GF-D8 (cell line): ENCODE data around the gene NEK1.

Experiments
- DNase-seq: peaks from one replicate; lab custom pipeline; 2025; lab: John Stamatoyannopoulos, UW

Gene NEK1

DNA sequence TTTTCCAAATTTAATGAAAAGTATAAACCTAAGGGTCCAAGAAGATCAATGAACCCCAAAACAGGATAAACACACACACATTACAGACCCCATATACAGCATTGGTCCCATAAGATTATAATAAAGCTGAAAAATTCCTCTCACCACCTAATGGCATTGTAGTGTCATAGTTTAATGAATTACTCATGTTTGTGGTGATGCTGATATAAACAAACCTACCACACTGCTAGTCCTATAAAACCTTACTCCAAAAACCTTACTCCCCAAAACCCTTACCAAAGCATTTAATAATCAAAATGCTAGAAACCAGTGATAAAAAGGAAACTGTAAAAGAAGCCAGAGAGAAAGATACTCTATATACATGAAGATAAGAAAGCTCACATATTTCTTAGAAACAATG lies 193.5 kb downstream of the NEK1 start:
- DNase-seq = no peak

GRCh38 chr4:169417629-169418282 lies 194.6 kb downstream of the NEK1 start:
- DNase-seq = no peak

GRCh38 chr4:169416997-169417396 lies 195.4 kb downstream of the NEK1 start:
- no peak for DNase-seq

- no peak for DNase-seq
Observed at GRCh38 chr4:169416461-169416860, 195.9 kb downstream of the NEK1 start.

GRCh38 chr4:169414913-169415312 lies 197.5 kb downstream of the NEK1 start:
- no peak for DNase-seq

DNA sequence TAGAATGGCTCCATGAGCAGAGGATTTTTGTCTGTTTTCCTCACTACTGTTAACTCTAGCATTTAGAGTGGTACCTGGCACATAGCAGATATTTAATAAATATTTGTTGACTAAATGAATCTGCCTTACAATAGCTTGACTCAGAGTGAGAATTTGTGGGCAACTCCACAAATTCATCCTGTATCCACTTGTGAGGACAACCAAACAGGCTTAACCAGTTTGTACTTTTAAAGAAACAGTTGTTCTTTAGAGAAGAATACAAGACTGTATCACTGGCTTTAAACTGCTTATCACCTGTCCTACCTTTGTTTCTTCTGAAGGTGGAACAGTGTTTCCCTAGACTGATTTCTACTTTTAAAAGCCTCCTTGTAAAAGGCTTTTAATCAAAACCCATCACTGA lies 200.3 kb downstream of the NEK1 start:
- no peak for DNase-seq

GRCh38 chr4:169410839-169411770 lies 201.3 kb downstream of the NEK1 start:
- peak; percentile 87 for DNase-seq

- no peak for DNase-seq
Observed at GRCh38 chr4:169407217-169407845, 205.1 kb downstream of the NEK1 start.

GRCh38 chr4:169404960-169405359 lies 207.4 kb downstream of the NEK1 start:
- DNase-seq = no peak

DNA sequence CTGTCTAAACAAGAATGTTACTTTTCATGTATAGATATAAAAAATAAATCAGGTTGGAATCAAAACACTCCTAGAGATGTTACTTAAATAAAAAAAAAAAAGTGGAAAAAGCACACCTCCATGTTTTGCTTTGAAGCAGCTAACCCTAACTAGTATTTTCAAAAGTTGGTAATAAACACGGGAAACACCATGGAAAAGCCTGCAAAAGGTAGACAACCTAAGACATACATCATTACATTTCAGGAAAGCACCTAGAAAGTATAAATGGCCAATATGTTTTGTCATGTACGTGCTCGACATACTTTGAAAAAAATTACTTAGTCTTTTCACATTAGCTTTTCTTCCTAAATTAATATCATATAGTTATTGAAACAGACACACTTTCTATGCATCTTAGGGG lies 211.6 kb downstream of the NEK1 start:
- no peak for DNase-seq

- DNase-seq = no peak
Observed at GRCh38 chr4:169399976-169400767, 212.2 kb downstream of the NEK1 start.

GRCh38 chr4:169398316-169398715 lies 214.1 kb downstream of the NEK1 start:
- DNase-seq = no peak

GRCh38 chr4:169397762-169398161 lies 214.6 kb downstream of the NEK1 start:
- no peak for DNase-seq

DNA sequence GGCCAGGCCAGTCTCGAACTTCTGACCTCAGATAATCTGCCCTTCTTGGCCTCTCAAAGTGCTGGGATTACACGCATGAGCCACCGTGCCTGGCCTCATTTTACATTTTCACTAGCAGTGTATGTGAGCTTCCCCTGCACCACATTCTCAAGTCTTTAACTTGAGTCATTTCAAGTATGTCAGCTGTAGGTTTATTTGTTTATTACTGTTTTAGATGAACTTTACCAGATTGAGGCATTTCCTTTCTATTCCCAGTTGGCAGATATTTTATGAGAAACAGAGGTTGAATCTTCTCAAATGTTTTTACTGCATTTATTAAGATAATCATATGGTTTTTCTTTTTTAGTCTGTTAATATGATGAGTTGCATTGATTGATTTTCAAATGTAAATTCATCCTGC lies 227.0 kb downstream of the NEK1 start:
- DNase-seq = no peak

GRCh38 chr4:169384779-169385178 lies 227.6 kb downstream of the NEK1 start:
- DNase-seq = no peak

DNA sequence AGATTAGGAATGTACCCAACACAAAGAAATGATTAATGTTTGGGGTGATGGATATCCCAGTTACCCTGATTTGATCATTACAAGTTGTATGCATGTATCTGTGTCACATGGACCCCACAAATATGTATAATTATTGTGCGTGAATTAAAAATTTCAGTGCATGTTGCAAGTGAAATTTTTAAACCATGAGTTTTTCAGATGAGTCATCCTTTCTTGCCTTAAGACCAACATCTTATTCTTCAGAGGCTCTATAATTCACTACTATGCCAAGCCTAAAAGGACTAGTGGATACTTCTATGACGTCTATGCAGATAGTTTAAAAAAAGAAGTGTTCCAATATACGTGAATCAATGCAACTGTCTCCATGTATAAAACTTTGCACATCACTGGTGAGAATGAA lies 228.7 kb downstream of the NEK1 start:
- DNase-seq = no peak

GRCh38 chr4:169379688-169380087 lies 232.7 kb downstream of the NEK1 start:
- DNase-seq = no peak

- no peak for DNase-seq
Observed at GRCh38 chr4:169377367-169377766, 235.0 kb downstream of the NEK1 start.

- no peak for DNase-seq
Observed at GRCh38 chr4:169376421-169376820, 236.0 kb downstream of the NEK1 start.

DNA sequence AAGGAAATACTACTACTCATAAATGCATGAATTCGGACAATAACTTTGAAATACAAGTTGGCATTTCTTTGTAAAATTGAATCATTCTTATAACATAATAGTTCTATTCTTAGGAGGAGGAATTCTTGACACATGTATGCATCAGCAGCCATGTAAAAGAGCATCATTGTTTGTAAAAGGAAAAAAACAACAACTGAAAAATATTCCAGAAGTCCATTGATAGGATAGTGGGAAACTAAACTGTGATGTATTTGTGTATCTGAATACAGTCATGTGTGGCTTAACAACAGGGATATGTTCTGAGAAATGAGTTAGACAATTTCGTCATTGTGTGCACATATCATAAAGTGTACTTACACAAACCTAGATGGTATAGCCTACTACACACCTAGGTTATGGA lies 239.6 kb downstream of the NEK1 start:
- DNase-seq = no peak

DNA sequence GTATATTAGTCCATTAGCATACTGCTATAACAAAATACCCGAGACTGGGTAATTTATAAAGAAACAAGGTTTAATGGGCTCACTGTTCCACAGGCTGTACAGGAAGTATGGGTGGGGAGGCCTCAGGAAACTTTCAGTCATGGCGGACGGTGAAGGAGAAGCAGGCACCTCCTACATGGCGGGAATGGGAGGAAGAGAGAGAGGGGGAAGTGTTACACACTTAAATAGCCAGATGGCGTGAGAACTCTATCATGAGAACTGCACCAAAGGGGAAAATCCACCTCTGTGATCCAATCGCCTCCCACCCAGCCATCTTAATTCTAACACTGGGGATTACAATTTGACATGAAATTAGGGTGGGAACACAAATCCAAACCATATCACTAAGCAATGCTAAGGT lies 242.7 kb downstream of the NEK1 start:
- no peak for DNase-seq

GRCh38 chr4:169367826-169368225 lies 244.6 kb downstream of the NEK1 start:
- DNase-seq = no peak
